Right lobe of liver (tissue), 4 donors: Measurements from ENCODE around the gene ST6GALNAC4.
A peak's percentile ranks its signal among the peaks of the same experiment; 100 is the strongest.

Experiments
- POLR2A ChIP-seq: fragments of 450-650 bp; IDR thresholded peaks from one replicate; pipeline ENCODE4 v1.6.1; 2017; ENCODE audit warnings: antibody characterized with exemption, mild to moderate bottlenecking
- TF ChIP-seq, protein P1 (sequence below), 4 donors: fragments of 200-600 bp in 3 of 4; fragments of 450-650 bp in 1 of 4; IDR thresholded peaks; one replicate each; pipeline versions ENCODE4 v1.5.1 to v1.8.0; 2016 to 2022; ENCODE audit warnings: antibody characterized with exemption in 4 of 4, mild to moderate bottlenecking in 2 of 4
- donor health status: DM: no; HTN: no; CAD: no.
- donor health status: DM: no; HTN: no; CAD: no.
- donor health status: DM: no; HTN: yes; CAD: no.

GRCh38 chr9:127897193-127897692, 19.6 kb downstream of the ST6GALNAC4 start:
- TF ChIP-seq, protein P1, sequence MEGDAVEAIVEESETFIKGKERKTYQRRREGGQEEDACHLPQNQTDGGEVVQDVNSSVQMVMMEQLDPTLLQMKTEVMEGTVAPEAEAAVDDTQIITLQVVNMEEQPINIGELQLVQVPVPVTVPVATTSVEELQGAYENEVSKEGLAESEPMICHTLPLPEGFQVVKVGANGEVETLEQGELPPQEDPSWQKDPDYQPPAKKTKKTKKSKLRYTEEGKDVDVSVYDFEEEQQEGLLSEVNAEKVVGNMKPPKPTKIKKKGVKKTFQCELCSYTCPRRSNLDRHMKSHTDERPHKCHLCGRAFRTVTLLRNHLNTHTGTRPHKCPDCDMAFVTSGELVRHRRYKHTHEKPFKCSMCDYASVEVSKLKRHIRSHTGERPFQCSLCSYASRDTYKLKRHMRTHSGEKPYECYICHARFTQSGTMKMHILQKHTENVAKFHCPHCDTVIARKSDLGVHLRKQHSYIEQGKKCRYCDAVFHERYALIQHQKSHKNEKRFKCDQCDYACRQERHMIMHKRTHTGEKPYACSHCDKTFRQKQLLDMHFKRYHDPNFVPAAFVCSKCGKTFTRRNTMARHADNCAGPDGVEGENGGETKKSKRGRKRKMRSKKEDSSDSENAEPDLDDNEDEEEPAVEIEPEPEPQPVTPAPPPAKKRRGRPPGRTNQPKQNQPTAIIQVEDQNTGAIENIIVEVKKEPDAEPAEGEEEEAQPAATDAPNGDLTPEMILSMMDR (IDR thresholded peaks at IDR 0.05) = no peak
- TF ChIP-seq POLR2A = peak; percentile 48
